Measurements from ENCODE around the gene PIP4K2A.

DNA sequence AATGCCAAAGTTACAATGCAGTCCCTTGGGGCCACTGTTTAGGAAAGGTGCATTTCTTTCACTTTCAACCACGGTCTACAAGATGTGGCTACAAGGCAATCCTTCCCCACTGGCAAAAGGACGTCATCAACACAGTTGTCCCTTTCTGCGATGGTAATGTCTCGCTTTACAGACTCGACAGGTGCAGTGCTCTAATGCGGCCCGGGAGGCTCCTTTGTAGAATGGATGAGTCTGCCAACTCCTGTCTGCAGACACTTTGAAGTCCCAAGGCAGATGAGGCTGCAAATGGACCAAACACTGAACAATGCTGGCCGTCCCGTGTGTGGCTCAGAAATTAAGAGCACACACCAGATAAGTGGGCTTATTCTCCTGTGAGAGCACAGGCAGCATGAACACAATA is 133.7 kb downstream of the PIP4K2A start:
- TF ChIP-seq, protein P1, sequence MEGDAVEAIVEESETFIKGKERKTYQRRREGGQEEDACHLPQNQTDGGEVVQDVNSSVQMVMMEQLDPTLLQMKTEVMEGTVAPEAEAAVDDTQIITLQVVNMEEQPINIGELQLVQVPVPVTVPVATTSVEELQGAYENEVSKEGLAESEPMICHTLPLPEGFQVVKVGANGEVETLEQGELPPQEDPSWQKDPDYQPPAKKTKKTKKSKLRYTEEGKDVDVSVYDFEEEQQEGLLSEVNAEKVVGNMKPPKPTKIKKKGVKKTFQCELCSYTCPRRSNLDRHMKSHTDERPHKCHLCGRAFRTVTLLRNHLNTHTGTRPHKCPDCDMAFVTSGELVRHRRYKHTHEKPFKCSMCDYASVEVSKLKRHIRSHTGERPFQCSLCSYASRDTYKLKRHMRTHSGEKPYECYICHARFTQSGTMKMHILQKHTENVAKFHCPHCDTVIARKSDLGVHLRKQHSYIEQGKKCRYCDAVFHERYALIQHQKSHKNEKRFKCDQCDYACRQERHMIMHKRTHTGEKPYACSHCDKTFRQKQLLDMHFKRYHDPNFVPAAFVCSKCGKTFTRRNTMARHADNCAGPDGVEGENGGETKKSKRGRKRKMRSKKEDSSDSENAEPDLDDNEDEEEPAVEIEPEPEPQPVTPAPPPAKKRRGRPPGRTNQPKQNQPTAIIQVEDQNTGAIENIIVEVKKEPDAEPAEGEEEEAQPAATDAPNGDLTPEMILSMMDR (IDR thresholded peaks at IDR 0.05 in 8 of 11, conservative IDR thresholded peaks at IDR 0.05 in 3 of 11): no peak
- TF ChIP-seq POLR2AphosphoS5 (IDR thresholded peaks at IDR 0.05): no peak

All from spleen (tissue), 7 donors.